ENCODE data around the gene MTREX.

MTREX gene

DNA sequence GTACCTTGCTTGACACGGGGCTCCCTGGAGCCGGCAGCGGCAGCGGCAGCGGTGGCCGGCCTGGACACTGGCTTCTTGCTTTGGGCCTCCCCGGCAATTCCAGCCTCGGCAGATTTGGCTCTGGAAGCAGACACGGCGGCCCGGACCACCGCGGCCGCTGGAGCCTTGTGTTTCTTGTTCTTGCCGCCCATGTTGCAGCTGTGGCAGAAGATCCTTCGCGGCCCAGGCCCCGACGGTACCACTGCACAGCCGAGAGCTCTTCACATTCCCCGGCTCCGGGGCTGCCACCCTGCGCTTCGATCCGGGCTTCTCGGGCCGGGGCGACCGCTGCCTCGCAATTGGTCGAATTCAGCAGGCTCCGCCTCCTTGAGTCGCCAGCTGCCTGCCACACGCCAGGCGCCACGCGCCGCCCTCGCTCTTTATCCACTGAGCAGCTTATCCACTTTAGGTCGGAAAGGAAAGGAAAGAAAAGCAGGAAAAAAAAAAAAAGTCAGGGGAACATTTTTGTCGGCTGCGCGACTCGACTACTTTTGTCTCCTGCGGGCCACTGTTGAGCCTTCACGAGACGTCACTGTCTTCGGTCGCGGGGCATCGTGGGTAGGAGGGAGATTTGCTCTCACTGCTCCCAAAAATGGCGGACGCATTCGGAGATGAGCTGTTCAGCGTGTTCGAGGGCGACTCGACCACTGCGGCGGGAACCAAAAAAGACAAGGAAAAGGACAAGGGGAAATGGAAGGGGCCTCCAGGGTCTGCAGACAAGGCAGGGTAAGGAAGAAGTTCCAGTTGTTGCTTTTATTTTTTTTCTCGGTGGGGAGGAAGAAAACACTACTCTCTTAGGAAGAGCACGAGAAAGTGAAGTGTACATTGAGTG, at the start of gene MTREX, which contains the start of gene DHX29:
MTREX (plus strand) TSS at position 607 of the 871 bp plus-strand sequence; CDS start at position 632, 25 bp downstream.
DHX29 (minus strand) TSS at position 312 of the 871 bp plus-strand sequence; CDS start at position 191, 121 bp downstream.
- peak; percentile 89 for DNase-seq (ENCODE audit: low read depth)
- peak within 1 kb of the TSS; percentile 90 for H3K4me3 ChIP-seq (ENCODE audit: low read length)
- TF ChIP-seq CTCF (conservative IDR thresholded peaks at IDR 0.05; ENCODE audit: low read length) = no peak

- TF ChIP-seq CTCF (conservative IDR thresholded peaks at IDR 0.05; ENCODE audit: low read length) = no peak
- DNase-seq (ENCODE audit: low read depth) = no peak
- no peak overlapping the region for H3K4me3 ChIP-seq (ENCODE audit: low read length)
These were observed 49.5 kb upstream of the MTREX start for GRCh38 chr5:55258339-55258738.

DNA sequence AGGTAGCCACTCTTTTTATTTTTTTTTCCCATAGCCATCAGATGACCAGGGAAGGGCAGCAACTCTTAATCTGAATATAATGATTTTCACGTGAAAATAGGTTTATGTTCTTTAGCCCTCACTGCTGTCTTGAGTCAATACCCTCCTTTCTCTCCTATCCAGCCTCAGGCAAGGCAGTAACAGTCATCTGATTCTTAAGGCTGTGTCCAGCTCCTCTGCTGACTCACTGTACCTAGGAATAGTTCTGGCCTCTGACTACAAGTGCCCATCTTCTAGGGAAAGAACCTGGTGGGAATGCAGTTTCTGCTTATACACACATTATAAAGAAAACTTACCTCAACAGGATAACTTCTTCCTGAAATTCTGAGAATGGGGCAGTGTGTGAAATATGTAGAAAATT, 31.0 kb upstream of the MTREX start:
- DNase-seq (ENCODE audit: low read depth) = peak; percentile 1
- TF ChIP-seq CTCF (conservative IDR thresholded peaks at IDR 0.05; ENCODE audit: low read length) = no peak
- no peak overlapping the region for H3K4me3 ChIP-seq (ENCODE audit: low read length)

GRCh38 chr5:55278778-55279177, 29.0 kb upstream of the MTREX start:
- no peak overlapping the region for H3K4me3 ChIP-seq (ENCODE audit: low read length)
- DNase-seq (ENCODE audit: low read depth) = peak; percentile 22
- no peak for TF ChIP-seq CTCF (conservative IDR thresholded peaks at IDR 0.05; ENCODE audit: low read length)

- DNase-seq (ENCODE audit: low read depth) = peak; percentile 2
- TF ChIP-seq CTCF (conservative IDR thresholded peaks at IDR 0.05; ENCODE audit: low read length) = no peak
- H3K4me3 ChIP-seq (ENCODE audit: low read length) = no peak overlapping the region
These were observed 21.3 kb upstream of the MTREX start for GRCh38 chr5:55286411-55286933.

- DNase-seq (ENCODE audit: low read depth) = no peak
- no peak for TF ChIP-seq CTCF (conservative IDR thresholded peaks at IDR 0.05; ENCODE audit: low read length)
- no peak overlapping the region for H3K4me3 ChIP-seq (ENCODE audit: low read length)
These were observed 18.0 kb upstream of the MTREX start for GRCh38 chr5:55289808-55290207.

GRCh38 chr5:55290991-55291390, 16.8 kb upstream of the MTREX start:
- no peak for DNase-seq (ENCODE audit: low read depth)
- H3K4me3 ChIP-seq (ENCODE audit: low read length) = no peak overlapping the region
- TF ChIP-seq CTCF (conservative IDR thresholded peaks at IDR 0.05; ENCODE audit: low read length) = no peak

Data from AG10803 (cell line).